HG02678 (cell line): Measurements from ENCODE around the gene GMEB2.

Experiments used
- ATAC-seq: cut with Tn5 transposase; IDR thresholded peaks from one replicate; pipeline ENCODE4 v1.9.1; 2021; ENCODE audit warnings: mild to moderate bottlenecking, moderate library complexity; ENCODE audit not compliant: unreplicated experiment

GMEB2 gene

GRCh38 chr20:63547725-63548480 is 79.0 kb downstream of the GMEB2 start, which contains the start of gene SRMS:
Gene SRMS (minus strand): TSS chr20:63547749. CDS start chr20:63547463, 286 bp downstream.
- ATAC-seq = no peak

- no peak for ATAC-seq
Measured at GRCh38 chr20:63546956-63547724, 79.8 kb downstream of the GMEB2 start.

GRCh38 chr20:63546256-63546955 is 80.5 kb downstream of the GMEB2 start:
- ATAC-seq = no peak

DNA sequence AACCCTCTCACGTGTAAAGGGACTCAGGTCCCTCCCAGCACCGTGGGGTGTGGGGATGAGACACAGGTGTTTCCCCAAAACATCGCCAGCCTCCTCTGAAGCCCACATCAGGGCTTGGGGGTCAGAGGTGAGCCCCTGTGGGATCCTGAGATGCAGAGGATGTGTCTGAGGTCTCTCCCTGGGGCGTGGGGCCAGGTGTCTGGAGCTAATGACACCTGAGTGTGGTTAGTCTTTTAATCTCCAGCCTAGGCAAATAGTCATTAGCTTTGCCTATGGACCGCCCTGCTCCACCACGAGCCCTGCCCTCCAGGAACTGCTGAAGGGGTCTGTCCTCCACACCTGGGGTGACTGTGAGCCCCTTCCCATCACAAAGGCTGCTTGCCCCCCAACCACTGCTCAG is 81.1 kb downstream of the GMEB2 start:
- no peak for ATAC-seq

DNA sequence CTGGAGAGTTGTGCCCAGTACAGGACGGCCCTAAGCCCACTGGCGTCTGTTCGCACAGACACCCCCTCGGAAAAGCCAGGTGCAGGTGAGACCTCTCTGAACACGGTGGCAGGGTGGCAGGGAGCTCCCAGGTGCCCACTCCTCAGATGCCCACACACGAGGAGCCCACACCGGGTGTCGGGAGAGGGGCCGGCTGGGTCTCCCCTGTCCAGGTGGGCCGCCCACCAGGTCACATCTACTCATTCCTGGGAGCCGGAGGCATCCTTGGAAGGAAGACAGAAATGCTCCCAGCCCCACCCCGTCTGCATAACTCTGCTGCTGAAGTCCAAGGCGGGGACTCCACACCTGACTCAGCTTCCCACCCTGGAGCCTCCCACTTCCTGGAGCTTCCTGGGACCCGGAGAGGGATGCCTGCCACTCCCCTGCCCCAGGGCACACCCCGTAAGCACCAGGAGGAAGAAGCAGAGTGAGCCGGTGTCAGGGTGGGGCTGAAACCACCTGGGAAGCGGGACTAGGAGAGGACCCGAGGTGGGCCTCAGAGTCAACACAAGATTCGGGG is 81.9 kb downstream of the GMEB2 start:
- no peak for ATAC-seq

DNA sequence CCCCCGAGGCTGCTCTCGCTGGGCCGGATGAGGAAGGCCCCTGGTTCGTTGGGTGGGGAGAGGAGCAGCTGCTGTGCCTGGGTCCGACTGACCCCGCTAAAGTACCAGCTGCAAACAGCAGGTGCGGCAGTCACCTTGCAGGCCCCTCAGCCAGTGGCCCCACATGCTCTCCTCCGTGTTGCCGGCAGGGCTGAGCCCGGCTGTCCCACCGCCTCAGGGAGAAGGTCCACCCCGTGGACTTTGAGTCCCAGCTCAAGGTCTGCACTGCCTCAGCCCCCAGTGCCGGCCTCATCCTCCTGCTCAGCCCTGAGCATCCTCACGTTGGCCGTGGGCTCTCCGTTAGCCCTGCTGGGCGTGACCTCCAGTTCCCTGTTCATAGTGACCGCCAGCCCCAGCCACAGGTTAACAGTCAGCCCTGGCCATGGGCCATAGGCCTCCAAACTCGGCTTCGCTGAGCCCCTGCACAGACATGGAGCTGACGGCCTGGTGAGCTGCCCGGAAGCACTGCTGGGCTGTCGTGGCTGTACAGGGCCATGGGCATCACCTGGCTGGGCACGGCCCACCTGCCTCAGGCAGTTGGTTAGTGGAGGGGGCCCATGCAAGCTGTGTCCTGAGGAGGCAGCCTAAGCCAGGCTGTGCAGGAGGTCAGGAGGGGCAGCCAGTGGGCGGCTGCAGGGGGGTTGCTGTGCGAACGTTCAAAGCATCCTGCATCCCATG is 82.5 kb downstream of the GMEB2 start:
- no peak for ATAC-seq

- no peak for ATAC-seq
Measured at GRCh38 chr20:63543733-63544132, 83.2 kb downstream of the GMEB2 start.

DNA sequence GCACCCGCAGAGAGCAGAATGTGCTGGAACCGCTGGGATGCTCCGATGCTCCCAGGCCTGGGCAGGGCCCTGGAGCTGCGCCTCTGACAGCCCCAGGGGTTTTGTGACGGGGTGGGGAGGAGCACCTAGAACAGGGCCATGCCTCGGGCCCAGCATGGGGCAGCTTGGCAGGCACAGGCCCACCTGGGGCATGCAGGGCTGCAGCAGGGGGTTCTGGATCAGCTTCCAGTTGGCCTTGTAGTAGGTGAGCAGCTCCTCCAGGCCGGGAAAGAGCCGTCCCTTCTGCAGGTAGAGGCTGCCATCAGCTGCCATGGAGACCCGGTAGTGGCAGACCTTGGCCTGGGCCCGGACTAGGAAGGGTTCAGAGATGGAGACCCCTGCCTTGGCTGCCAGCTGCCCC is 83.8 kb downstream of the GMEB2 start:
- ATAC-seq = no peak

GRCh38 chr20:63542696-63543095 is 84.2 kb downstream of the GMEB2 start:
- no peak for ATAC-seq

- ATAC-seq = no peak
Measured at GRCh38 chr20:63542031-63542559, 84.8 kb downstream of the GMEB2 start.

DNA sequence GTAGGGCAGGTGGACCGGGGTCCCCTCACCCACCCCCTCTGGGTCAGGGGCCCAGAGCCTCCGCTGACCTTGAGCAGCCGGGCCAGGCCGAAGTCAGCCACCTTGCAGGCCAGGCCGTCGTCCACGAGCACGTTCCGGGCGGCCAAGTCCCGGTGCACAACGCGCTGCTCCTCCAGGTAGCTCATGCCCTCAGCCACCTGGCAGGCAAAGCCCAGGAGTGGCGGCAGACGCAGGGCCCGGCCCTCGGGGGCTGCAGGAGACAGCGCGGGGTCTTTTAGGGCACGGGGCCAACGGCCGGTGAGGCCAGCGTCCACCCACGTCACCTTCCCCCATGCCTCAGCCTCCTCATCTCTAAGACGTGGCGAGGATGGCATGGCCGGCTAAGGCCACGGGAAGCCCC is 85.5 kb downstream of the GMEB2 start:
- no peak for ATAC-seq

DNA sequence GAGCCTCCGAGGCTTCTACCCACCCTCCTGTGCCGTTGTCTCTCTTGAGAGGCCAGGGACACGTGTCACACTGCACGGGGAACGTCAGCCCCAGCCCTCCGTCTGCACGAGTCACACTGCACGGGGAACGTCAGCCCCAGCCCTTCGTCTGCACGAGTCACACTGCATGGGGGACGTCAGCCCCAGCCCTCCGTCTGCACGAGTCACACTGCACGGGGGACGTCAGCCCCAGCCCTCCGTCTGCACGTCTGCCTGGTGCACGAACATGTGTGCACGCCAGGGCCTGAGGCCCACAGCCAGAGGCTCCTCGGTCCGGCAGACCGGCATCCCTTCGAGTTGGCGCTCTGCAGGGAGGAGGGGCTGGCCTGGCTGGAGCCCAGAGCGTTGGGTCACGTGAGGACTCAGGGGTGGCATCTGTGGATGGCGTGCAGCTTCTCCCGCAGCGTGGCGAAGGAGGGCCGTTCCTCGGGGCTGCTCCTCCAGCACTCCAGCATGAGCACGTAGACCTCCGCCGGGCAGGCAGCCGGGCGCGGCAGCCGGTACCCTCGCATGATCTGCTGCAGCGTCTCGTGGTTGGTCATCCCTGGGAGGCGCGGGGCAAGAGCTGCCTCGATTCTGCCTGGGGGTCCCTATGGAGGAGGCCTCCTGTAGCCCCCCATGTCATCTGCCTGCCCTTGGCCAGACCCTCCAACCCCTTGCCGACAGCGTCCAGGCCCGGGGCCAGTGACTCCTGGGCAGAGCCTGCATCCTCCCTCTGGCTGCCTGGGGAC is 86.3 kb downstream of the GMEB2 start:
- ATAC-seq = no peak

DNA sequence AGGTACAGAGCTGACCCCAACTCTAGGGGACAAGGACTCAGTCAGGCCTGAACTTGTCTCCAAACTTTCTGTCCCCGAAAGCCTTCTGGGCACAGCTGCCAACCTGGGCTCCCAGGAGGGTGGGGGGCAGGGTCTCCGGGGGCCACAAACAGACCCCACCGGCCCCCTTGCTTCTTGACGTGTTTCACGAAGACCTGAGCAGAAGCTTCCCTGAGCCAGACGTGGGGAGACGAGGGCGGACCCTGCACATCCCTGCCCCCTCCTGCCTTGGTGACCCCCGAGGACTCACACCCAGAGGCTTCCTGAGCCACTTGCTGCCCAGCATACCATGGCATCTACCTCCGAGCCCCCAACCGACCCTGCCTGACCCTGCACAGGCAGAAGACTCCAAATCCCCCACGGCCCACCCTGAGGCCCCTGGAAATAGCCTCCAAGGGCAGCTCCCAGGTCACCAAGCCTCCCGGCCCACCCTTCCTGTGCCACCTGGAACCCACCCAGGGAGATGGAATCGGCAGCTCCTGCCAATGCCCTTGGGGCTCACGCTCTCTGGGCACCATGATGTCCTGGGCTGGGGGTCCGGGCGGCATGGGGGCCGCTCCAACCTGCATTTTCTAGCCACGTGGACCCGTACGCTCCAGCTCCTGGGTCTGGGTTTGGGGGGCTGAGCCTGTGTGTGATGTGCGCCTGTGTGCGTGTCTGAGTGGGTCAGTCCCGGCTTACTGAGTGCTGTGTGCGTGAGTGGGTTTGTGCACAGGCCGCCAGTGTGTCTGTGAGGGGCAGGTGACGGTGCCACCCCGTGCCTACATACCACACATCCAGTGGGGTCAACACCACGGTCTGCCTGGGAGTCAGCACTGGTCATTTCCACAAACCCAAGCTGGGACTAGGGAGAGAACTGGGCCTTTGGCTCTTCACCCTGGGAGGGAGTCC is 87.2 kb downstream of the GMEB2 start:
- ATAC-seq = no peak

- ATAC-seq = no peak
Measured at GRCh38 chr20:63539092-63539430, 87.8 kb downstream of the GMEB2 start.

DNA sequence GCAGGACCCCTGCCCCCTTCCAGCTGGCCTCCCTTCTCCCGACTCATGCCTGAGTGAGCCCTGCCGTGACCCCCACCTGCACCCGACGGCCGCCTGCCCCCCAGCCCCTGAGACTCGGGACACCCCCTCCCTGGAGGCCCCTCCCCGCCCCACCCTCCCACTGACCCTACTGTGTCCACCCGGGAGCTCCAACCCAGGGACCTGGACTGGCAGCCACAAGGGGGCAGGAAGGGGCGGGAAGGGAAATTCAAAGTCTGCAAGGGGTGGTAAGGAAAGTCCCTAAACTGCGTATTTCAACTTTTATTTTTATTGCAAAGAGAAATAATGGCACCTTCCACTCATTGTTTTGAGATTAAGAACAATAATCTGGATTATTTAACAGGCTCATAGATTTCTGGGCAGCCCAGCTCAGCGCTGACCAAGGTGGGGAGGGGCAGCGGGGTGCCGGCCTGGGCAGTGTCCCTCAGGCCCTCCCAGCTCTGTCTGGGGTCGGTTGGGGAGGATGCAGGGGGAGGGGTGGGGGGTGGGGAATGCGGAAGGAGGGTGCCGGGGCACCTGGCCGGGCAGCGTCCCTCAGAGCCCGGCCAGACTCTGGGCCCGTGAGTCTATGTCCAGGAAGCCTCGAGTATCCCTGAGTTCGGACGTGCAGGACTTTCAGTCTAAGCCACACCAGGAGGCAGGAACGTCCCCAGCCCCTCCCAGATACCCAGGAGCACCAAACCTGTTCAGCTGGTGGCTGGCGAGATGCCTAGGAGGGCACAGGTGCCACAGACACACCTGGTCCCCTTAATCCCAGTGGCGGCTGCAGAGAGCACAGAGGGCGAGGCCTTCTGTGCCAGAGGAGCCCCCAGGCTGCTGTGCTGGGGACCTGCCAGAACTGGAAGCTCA is 88.5 kb downstream of the GMEB2 start:
- no peak for ATAC-seq
